ENCODE results near the gene ABI2. TPM values are rescaled to one million over a fixed set of nuclear protein-coding genes. Genes with fewer than 3 reads are reported as not detected.

Gene ABI2
- total RNA-seq (ENCODE audit: unreplicated experiment) = 101 TPM
- long read RNA-seq, full-length matches to known transcripts = 13 of 33 reads
- long read RNA-seq, partial matches to known transcripts = 0 of 33 reads
- long read RNA-seq, other reads (novel, unspliced or antisense) = 20 of 33 reads

DNA sequence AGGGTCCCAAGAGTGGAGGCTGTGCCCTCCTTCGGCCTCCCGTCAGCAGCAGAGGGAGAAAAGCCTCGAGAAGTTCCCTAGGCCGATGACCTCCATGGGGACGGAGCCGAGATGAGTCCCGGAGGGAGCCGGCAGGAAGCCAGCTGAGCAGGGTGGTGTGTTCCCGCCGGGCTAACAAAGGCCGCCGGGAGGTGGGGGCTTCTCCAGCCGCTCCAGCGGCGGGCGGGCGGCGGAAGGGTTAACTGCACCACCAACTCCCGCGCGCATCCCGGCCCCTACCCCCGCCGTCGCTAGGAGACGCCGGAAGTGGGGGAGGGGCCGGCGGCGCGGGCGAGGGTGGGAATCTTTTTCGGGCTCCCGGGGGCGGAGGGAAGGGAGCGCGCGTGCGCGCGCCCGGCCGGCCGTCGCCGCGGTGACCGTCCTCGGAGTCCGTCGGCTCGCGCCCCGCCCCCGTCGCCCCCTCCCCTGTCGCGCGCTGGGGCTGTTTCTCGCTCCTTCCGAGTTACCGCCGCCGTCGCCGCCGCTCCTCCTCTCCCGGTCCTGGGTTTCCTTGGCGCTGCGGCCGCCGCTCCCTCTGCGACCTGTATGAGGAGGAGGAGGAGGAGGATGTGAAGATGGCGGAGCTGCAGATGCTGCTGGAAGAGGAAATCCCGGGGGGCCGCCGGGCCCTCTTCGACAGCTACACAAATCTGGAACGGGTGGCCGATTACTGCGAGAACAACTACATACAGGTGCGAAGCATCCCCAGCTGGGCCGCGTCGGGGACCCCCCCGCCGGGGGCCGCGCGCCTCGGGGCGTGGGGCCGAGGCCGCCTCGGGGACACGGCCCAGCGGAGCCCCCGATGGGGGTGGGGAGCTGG is at the start of gene ABI2:
Gene ABI2 (plus strand): TSS at position 494 of the 859 bp plus-strand sequence. CDS start 121 bp downstream, at position 615.
- peaks cover 11% of the 10 kb centered on the region for H3K27me3 Mint-ChIP-seq (ENCODE audit: unreplicated experiment)
- H3K36me3 Mint-ChIP-seq (ENCODE audit: low read depth, unreplicated experiment) = peaks cover 6% of the 10 kb centered on the region
- H3K4me1 Mint-ChIP-seq (ENCODE audit: unreplicated experiment) = peaks cover 21% of the 10 kb centered on the region
- DNase-seq (ENCODE audit: low spot score) = peak; percentile 99
- peak within 1 kb of the TSS; percentile 98 for H3K4me3 Mint-ChIP-seq (ENCODE audit: unreplicated experiment)
- TF ChIP-seq, protein P1, sequence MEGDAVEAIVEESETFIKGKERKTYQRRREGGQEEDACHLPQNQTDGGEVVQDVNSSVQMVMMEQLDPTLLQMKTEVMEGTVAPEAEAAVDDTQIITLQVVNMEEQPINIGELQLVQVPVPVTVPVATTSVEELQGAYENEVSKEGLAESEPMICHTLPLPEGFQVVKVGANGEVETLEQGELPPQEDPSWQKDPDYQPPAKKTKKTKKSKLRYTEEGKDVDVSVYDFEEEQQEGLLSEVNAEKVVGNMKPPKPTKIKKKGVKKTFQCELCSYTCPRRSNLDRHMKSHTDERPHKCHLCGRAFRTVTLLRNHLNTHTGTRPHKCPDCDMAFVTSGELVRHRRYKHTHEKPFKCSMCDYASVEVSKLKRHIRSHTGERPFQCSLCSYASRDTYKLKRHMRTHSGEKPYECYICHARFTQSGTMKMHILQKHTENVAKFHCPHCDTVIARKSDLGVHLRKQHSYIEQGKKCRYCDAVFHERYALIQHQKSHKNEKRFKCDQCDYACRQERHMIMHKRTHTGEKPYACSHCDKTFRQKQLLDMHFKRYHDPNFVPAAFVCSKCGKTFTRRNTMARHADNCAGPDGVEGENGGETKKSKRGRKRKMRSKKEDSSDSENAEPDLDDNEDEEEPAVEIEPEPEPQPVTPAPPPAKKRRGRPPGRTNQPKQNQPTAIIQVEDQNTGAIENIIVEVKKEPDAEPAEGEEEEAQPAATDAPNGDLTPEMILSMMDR (IDR thresholded peaks at IDR 0.05; ENCODE audit: unreplicated experiment) = no peak
- H3K27ac Mint-ChIP-seq (ENCODE audit: unreplicated experiment) = peak within 1 kb of the TSS; percentile 100
- no peaks in the 10 kb centered on the region for H3K9me3 Mint-ChIP-seq (ENCODE audit: unreplicated experiment)

DNA sequence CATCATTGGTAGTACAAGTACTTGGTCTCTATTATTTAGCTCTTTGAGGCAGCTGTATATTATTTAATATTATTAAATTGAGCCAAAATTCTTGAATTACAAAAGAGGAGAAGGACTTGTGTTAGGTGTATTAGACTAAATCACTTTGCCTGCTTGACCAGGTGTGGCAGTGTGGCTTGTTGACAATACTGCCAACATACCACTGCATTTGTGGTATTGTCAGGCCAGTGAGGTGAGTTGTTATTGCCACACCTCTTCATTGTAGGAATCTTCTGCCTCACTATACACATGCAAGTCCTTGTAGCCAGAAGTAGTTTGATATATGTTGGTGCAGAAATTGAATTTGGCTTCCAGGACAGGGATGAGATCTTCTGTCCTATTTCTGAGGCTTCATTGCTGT is 48.9 kb upstream of the ABI2 start:
- TF ChIP-seq, protein P1 (IDR thresholded peaks at IDR 0.05; ENCODE audit: unreplicated experiment) = no peak
- H3K36me3 Mint-ChIP-seq (ENCODE audit: low read depth, unreplicated experiment) = peaks cover 16% of the 10 kb centered on the region
- H3K4me3 Mint-ChIP-seq (ENCODE audit: unreplicated experiment) = peak overlapping the region; percentile 25
- no peak overlapping the region for H3K27ac Mint-ChIP-seq (ENCODE audit: unreplicated experiment)
- H3K27me3 Mint-ChIP-seq (ENCODE audit: unreplicated experiment) = no peaks in the 10 kb centered on the region
- no peaks in the 10 kb centered on the region for H3K9me3 Mint-ChIP-seq (ENCODE audit: unreplicated experiment)
- DNase-seq (ENCODE audit: low spot score) = no peak
- H3K4me1 Mint-ChIP-seq (ENCODE audit: unreplicated experiment) = no peaks in the 10 kb centered on the region

DNA sequence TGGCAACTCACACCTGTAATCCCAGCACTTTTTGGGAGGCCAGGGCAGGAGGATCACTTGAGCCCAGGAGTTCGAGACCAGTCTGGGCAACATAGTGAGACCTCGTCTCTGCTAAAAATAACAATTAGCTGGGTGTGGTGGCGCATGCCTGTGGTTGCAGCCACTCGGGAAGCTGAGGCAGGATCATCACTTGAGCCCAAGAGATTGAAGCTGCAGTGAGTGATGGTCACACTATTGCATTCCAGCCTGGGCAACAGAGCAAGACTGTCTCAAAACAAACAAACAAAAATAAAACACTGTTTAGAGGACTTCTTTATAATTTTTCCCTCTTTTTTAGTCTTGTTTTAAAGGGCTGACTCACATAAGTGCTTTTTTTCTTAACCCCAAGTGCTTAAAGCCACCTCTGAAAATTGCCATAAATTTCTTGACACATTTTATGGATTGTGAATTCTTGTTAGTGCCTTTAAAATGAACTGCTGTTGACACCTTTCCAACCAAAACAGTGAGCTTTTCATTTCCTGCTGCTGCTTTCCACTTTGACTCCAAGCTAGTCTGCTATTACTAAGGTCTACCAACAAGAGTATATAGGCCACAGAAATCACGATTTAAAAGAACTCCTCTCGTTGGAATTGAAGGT is 47.6 kb upstream of the ABI2 start:
- Mint-ChIP-seq H3K27me3 (ENCODE audit: unreplicated experiment) (no peaks in the 10 kb centered on the region), H3K4me1 (ENCODE audit: unreplicated experiment) (no peaks in the 10 kb centered on the region), H3K27ac (ENCODE audit: unreplicated experiment) (no peak overlapping the region), H3K4me3 (ENCODE audit: unreplicated experiment) (no peak overlapping the region), H3K9me3 (ENCODE audit: unreplicated experiment) (no peaks in the 10 kb centered on the region), H3K36me3 (ENCODE audit: low read depth, unreplicated experiment) (peaks cover 16% of the 10 kb centered on the region)
- no peak for DNase-seq (ENCODE audit: low spot score)
- TF ChIP-seq, protein P1 (IDR thresholded peaks at IDR 0.05; ENCODE audit: unreplicated experiment) = no peak

DNA sequence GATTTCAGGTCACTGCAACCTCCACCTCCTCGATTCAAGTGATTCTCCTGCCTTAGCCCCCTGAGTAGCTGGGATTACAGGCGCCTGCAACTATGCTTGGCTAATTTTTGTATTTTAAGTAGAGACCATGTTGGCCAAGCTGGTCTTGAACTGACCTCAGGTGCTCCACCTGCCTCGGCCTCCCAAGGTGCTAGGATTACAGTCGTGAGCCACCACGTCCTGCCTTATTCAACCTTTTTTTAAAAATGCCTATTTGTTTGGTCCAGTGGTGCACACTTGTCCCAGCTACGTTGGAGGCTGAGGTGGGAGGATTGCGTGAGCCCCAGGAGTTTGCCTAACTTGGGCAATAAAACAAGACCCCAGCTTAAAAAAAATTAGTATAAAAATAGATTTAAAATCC is 46.1 kb upstream of the ABI2 start:
- Mint-ChIP-seq H3K4me3 (ENCODE audit: unreplicated experiment) (no peak overlapping the region), H3K36me3 (ENCODE audit: low read depth, unreplicated experiment) (peaks cover 4% of the 10 kb centered on the region), H3K9me3 (ENCODE audit: unreplicated experiment) (no peaks in the 10 kb centered on the region), H3K27me3 (ENCODE audit: unreplicated experiment) (no peaks in the 10 kb centered on the region), H3K27ac (ENCODE audit: unreplicated experiment) (no peak overlapping the region), H3K4me1 (ENCODE audit: unreplicated experiment) (no peaks in the 10 kb centered on the region)
- TF ChIP-seq, protein P1 (IDR thresholded peaks at IDR 0.05; ENCODE audit: unreplicated experiment) = no peak
- DNase-seq (ENCODE audit: low spot score) = no peak
